HG03280 (cell line): Measurements from ENCODE around the gene ZYG11B.
"Not testable (repeated sequence)": the region's sequence is repeated elsewhere in the genome, so short reads cannot be mapped to it uniquely, and the experiment has no call there.

Experiments used
- ATAC-seq: cut with Tn5 transposase; IDR thresholded peaks from one replicate; pipeline ENCODE4 v1.9.1; 2021; ENCODE audit warnings: mild to moderate bottlenecking, moderate library complexity; ENCODE audit not compliant: unreplicated experiment

The ZYG11B gene

GRCh38 chr1:52706941-52707926 is 19.0 kb upstream of the ZYG11B start:
- no peak for ATAC-seq

- ATAC-seq: no peak
Observed at GRCh38 chr1:52707927-52708655, 18.2 kb upstream of the ZYG11B start.

- no peak for ATAC-seq
Observed at GRCh38 chr1:52709016-52709415, 17.2 kb upstream of the ZYG11B start.

GRCh38 chr1:52713590-52713989 is 12.7 kb upstream of the ZYG11B start:
- no peak for ATAC-seq

GRCh38 chr1:52715296-52715695 is 11.0 kb upstream of the ZYG11B start:
- ATAC-seq: not testable (repeated sequence)

- ATAC-seq: no peak
Observed at GRCh38 chr1:52723260-52723659, 3.0 kb upstream of the ZYG11B start.

- ATAC-seq: no peak
Observed at GRCh38 chr1:52725903-52726264, 369 bp upstream of the ZYG11B start.

GRCh38 chr1:52727114-52727586 is 897 bp downstream of the ZYG11B start:
- no peak for ATAC-seq

GRCh38 chr1:52727956-52728656 is 1.9 kb downstream of the ZYG11B start:
- no peak for ATAC-seq

- no peak for ATAC-seq
Observed at GRCh38 chr1:52733368-52733767, 7.1 kb downstream of the ZYG11B start.

- ATAC-seq: not testable (repeated sequence)
Observed at GRCh38 chr1:52735371-52735770, 9.1 kb downstream of the ZYG11B start.

- no peak for ATAC-seq
Observed at GRCh38 chr1:52738148-52738547, 11.9 kb downstream of the ZYG11B start.

GRCh38 chr1:52738893-52739292 is 12.6 kb downstream of the ZYG11B start:
- ATAC-seq: no peak

GRCh38 chr1:52739699-52740467 is 13.6 kb downstream of the ZYG11B start:
- ATAC-seq: no peak

GRCh38 chr1:52741259-52741658 is 15.0 kb downstream of the ZYG11B start:
- no peak for ATAC-seq

GRCh38 chr1:52746189-52746588 is 19.9 kb downstream of the ZYG11B start:
- no peak for ATAC-seq

- ATAC-seq: no peak
Observed at GRCh38 chr1:52747450-52747849, 21.2 kb downstream of the ZYG11B start.

- ATAC-seq: no peak
Observed at GRCh38 chr1:52748119-52748518, 21.9 kb downstream of the ZYG11B start.

- ATAC-seq: not testable (repeated sequence)
Observed at GRCh38 chr1:52749496-52749895, 23.2 kb downstream of the ZYG11B start.

- ATAC-seq: not testable (repeated sequence)
Observed at GRCh38 chr1:52750139-52750538, 23.9 kb downstream of the ZYG11B start.
